NCI-H187 treated with DMSO at 0.1 percent for 48 hours (cell line): ENCODE data around the gene AK1.

Source experiments
- DNase-seq: peaks from one replicate; lab custom pipeline; 2025; lab: John Stamatoyannopoulos, UW

The AK1 gene

DNA sequence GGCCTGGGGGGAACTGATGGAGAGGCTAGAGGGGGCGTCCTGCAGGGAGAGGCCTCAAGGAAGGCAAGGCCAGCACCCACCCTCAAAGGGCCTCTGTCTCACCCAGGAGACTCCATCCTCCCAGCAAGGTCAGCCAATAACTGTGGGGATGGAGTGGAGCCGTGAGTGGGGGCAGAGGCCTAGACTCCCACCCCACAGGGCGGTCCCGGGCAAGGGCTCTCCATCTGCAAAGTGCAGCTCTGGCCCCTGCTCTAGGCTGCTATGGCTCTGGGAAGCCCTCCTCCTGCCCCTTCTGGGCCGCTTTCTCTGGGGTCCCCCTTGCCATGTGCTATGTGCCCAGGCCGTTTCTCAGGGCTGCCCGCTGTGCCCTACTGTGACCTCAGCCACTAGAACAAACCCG is 60.7 kb downstream of the AK1 start:
- DNase-seq: no peak
